Measurements from ENCODE around the gene SUMF1.
A peak's percentile ranks its signal among the peaks of the same experiment; 100 is the strongest.
"Not testable (repeated sequence)": the region's sequence is repeated elsewhere in the genome, so short reads cannot be mapped to it uniquely, and the experiment has no call there.

SUMF1 gene

DNA sequence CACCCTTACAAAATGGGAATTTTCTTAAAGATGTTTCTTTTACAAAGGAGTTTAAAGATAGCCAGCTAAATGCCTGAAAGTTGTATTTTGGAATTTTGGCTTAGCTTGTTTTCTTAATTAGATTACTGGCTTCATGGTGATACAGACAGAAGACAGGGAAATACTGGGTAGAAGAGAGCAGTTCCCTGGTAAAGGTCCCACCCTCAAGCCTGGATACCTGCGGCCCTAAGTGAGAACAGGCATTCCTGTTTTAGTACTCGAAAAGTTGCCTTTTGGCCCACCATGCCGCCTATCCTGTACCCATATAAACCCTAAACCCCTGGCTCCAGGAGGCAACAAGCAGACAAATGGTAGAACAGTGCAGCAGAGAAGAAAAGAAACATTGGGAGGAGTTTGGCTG, 134.5 kb downstream of the SUMF1 start:
- DNase-seq, result no peak

DNA sequence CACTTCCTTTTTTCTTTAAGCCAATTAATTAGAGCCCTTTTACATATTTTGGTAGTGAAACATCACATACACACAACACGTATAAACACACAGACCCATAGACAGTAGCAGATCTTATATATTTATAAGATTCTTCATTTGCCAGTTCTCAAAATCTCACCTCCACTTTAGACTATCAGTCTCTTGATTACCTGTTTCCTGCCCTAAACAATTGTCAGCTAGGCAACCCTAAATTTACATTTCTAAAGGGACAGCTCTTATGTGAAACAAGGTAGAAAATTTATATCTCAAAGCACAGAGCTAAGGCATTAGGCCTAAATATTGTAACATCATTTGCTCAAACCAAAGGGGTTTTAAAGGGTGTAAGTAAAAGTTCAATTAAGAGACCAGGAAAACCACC, 135.0 kb downstream of the SUMF1 start:
- DNase-seq, result no peak

GRCh38 chr3:4329806-4330205, 137.3 kb downstream of the SUMF1 start:
- DNase-seq, result not testable (repeated sequence)

- no peak for DNase-seq
Measured at GRCh38 chr3:4326868-4327267, 140.2 kb downstream of the SUMF1 start.

DNA sequence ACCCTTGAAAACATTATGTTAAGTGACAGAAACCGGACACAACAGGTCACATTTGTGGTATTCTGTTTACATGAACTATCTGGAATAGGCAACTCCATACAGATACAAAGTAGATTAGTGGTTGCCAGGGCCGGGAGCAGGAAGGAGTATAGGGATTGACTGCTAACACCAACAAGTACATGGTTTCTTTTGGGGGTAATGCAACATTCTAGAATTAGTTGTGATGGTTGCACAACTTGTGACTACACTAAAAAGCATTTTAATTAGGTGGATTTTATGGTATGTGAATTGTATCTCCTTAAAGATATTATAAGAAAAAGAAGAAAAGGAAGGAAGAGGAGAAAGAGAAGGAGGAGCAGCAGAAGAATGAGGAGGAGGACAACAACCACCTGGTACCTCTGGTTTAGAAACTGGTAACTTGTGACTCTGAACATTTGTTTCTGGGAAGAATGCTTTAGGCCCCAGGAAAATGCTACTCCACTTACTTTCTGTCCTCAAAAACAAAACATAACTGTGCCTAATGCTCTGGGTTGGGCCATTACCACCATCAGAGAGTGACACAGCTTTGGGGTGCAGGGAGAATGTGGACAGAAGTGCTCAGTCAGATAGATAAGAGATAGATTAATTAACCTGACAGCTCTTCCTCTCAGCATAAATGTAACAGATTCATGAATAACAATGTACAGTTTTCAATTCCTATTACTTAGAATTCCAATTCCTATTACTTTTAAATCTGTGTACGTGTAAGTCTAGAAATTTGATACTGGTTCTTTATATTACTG, 143.6 kb downstream of the SUMF1 start:
- DNase-seq, result no peak

DNA sequence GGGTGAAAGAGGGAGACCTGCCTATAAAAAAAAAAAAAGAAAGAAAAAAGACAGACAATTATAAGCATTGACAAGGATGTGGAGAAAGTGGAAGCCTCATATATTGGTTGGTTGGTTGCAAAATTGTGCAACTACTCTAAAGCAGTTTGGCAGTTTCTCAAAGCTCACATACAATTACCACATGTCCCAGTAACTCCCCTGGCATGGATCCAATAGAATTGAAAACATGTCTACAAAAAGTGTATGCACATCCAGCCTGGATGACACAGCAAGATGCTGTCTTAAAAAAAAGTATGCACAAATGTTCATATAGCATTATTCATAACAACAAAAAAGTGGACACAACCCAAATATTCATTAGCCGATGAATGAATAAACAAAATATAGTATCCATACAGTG, 144.4 kb downstream of the SUMF1 start:
- peak; percentile 14 for DNase-seq

- DNase-seq, result no peak
Measured at GRCh38 chr3:4321732-4322131, 145.3 kb downstream of the SUMF1 start.

- DNase-seq, result no peak
Measured at GRCh38 chr3:4320096-4320911, 146.8 kb downstream of the SUMF1 start.

GRCh38 chr3:4314688-4315087, 152.4 kb downstream of the SUMF1 start:
- no peak for DNase-seq

GRCh38 chr3:4313606-4314293, 153.3 kb downstream of the SUMF1 start:
- DNase-seq, result no peak

GRCh38 chr3:4311496-4311895, 155.6 kb downstream of the SUMF1 start:
- no peak for DNase-seq

All from NCI-H69 (cell line).